H4 (cell line): ENCODE measurements around the gene JADE2. TPM values are rescaled to one million over a fixed set of nuclear protein-coding genes. Genes with fewer than 3 reads are reported as not detected.

ENCODE experiments used
- DNase-seq: peaks from one replicate; pipeline ENCODE4 v3.0.0-alpha.2; 2015; ENCODE audit warnings: low spot score
- total RNA-seq: library from RNA; depleted of rRNA; stranded (reverse); fragments of >200 nt; shearing (Covaris generic); gene quantifications from 2 replicates; pipeline ENCODE4 v1.2.3, GENCODE V29; 2014

JADE2 gene
- total RNA-seq, 1 experiment from 2014 or later: 17.9 TPM

DNA sequence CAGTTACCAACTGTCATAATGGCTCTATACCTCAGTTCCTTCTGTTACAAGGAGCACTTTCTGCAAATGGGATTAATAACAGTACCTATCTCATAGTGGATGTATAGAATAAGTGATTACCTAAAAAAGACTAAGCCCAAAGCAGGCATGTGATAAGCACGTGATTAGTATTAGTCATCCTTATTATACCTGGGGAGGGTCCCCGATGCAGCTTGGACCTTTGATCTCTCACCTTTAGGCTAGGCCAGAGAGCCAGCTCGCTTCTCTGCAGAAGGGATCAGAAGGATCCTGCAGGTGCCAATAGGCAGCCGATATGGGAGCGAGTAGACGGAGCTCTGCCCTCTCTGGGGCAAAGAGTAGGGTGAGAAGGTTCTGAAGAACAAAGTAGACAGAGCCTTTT lies 4.0 kb downstream of the JADE2 start:
- no peak for DNase-seq

DNA sequence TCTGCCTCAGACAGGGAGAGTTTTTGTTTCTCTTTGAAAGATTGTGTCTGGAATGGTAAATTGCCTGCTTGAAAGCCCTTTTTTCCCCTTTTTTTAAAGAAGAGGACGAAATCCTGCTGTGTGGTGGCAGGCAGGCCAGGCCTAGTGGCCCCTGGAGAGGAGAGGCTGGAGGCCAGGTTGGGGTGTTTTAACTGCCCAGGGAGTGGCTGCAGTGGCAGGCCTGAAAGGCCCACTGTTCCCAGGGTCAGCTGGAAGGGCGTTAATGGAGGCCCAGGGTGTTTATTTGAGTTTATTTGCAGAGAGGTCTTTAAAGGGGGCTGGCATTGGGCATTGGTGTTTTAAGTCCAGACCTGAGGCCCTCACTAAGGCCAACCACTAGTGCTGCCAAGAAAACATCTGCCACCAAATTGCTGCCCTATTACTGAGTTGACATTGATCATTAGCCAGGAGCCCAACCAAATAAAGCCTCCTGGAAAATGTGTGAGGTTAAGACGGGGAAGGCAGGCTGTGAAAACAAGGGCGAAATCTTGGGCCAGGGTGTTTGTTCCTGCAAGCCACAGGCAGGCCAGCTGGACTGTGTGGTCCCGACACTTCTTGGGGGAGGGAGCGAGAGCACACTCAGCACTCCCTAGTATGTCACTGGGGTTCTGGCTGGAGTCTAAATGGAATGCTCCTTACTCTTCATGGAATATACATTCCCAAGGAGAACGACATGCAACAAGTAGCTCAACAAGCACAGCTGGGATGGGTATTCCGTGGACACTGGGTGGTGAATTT lies 5.0 kb downstream of the JADE2 start:
- no peak for DNase-seq

DNA sequence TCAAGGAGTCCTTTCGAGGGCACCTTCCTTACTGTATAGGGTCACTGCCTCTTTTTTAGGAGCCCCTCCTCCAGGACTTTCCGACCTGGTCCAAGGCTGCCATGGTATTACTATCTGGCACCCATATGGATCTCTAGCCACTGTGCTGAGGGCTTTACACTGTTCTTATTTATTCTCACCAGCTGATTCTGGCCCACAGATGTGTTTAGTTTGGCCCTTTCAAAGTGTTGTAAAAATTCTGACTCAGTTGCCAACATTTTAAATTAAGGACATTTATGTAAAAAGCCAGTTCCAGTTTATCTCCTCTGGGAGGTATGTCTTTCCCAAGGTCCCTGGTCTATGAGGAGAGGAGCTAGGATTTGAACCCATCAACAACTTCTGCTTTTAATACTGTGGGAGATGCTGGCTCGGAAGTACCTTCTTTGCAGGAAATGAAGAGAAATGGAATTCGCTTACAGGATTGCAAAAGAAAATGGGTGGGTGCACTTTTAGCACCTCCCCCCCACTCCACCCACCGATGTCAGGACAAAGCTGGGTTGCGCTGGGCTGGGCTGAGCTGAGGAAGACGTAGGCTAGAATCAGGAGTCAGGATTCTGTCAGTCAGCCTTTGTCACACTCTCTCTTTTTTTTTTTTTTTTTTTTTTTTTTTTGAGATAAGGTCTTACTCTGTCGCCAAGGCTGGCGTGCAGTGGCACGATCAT lies 7.8 kb downstream of the JADE2 start:
- no peak for DNase-seq

DNA sequence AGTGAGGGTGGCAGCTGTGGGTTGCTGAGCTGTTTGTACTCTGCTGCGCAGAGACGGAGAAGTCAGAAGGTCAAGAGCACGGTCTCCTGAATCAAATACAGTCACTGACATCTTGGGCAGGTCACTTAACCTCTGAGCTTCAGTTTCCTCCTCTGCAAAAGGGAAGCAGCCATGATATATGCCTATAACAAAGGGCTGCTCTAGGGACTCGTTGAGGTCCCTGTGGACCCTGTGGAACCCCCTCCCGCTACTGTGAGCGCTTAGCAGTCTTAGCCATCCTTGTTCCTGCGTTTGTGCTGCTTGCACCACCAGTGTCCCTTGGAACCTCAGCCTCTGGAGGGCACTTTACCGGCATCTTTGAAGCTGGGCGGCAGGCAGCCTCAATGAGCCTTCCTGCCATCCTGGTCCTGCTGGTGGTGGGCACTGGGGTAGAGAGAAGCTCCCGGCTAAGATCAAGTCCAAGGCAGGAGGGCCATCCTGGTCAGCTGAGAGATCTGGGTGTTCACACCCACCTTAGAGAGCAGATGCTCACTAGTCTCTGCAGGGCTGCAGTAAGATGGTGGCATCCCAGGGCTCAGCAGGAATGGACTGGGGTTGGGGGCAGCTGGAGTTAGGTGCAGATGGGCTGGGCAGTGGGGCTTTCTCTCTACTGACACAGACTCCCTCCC lies 8.7 kb downstream of the JADE2 start:
- DNase-seq: no peak

DNA sequence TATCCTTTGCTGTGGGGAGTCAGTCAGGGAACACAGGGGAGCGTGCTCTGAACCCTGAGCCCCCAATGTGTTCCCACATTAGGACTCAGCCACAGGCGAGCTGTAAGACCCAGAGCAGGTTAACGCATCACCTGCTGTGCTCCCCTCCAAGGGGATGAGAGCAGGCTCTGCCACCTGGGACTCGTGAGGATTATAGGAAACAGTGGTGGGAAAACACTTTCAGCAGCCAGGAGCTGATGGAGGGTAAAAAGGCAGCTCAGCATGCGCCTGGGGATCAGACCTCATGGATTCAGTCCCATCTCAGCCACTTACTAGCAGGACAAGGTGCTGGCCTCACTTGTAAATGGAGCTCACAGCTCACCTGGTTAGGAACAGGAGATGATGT lies 9.2 kb downstream of the JADE2 start:
- DNase-seq: no peak

DNA sequence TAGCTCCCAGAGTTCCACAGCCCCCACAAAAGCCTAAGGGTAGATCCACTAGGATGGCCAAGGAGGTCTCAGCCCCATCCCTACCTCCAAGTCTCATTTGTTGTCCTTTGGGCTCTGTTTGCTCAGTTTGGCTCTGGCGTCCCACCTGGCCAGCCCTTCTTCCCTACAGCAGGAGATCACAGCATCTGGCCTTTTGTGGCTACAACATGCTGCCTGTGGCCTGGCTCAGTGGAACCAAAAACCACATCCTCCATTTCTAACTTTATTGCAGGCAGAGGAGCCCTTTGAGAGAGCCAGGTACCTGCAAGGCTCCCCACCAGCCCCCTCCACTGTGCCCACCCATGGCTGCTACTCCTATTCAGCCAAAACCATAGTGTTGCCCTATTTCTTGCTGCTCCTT lies 11.4 kb downstream of the JADE2 start:
- no peak for DNase-seq

DNA sequence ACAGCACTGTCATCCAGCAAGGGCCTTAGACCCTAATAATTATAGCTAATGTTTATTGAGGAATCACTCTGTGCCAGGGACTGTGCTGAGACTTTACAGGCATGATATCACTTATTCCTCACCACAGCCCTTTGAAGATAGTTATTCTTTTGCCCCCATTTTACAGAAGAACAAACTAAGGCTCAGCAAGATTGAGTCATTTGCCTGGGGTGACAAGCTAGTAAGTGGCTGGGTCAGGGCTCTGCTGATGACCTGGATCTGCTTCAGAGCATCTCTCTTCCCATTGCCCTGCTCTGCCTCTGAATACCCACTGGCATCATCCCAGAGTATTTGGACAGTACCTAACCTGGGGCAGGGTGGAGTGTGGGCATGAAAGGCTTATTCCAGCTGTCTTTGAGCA lies 11.8 kb downstream of the JADE2 start:
- DNase-seq: no peak

DNA sequence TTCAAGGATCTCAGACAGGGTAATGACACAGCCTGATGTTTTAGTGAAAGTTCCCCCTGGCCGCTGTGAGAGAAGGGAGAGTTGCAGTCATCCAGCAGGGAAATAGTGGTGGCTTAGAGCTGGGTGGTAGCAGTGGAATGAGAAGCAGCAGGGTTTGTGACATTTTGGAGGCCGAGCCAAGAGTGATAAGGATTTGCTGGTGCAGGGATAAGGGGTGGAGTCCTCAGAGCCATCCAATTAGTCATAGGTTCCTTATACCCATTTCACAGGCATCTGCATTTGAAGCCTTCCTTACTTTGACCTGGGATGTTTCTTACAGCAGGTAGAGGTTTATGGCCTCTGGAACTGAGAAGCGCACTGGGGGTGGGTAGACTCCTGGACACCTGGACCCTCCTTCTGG lies 12.8 kb downstream of the JADE2 start:
- no peak for DNase-seq

DNA sequence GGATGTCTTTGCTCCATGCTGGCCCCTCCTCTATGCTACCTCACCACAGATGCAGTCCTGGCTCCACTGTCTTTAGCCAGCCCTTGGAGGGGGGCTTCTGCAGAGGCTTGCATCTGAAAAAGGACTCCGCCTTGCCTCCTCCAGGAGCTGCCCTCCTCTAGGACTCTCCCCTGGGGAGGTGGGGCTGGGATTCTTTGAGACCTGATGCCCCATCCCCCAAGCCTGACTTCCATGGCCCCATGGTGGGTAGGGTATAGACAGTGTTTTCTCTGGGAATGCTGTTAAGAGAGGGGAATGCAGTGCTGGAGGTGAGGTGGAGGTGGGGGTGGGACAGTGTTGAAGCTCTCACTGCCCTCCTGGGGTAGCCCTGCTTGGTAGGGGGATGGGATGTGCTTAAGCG lies 14.3 kb downstream of the JADE2 start:
- DNase-seq: no peak

DNA sequence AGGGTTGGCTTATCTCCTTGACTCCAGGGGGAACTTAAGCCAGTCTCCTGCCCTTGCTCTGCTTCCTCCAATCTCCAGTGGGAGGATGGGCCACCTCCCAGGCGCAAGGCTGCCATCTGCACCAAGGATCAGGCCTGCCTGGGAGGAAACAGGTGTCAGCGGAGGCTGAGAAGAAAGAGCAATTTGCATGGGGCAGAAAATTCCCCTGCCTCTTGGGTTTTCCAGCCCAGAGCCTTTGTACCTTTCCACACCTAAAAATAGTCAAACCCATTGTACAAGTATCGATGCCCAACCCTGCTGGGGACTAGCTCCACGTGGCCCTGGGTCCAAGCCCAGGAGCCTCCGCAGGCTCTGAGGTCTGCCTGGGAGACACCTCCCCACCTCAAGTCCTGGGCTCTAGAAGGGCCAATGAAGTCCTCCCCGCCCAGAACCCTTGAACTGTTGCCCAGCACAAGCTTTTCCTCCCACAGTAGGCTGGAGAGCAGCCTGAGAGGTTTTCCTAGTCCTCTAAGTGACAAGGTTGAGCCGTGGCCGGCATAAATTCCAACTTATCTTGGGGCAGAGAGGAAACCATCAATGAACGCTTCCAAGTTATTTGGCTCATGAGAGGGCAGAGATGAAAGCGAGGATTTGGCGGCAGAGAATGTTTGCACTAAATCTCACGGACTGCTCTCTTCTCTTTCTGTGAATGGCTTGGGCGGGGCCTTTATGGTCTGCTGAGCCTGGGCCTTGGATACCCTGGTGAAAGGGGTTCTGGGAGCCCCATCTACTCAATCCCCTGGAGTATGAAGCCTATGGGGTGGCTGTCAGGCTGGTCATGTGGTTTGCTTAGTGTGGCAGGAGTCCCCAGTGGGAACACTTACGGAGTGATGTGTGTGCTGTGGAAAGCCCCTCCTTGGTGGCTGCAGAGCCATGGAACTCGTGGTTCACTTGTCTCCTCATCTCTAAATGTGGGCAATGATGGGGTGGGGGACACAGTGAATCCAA lies 15.6 kb downstream of the JADE2 start:
- DNase-seq: no peak

DNA sequence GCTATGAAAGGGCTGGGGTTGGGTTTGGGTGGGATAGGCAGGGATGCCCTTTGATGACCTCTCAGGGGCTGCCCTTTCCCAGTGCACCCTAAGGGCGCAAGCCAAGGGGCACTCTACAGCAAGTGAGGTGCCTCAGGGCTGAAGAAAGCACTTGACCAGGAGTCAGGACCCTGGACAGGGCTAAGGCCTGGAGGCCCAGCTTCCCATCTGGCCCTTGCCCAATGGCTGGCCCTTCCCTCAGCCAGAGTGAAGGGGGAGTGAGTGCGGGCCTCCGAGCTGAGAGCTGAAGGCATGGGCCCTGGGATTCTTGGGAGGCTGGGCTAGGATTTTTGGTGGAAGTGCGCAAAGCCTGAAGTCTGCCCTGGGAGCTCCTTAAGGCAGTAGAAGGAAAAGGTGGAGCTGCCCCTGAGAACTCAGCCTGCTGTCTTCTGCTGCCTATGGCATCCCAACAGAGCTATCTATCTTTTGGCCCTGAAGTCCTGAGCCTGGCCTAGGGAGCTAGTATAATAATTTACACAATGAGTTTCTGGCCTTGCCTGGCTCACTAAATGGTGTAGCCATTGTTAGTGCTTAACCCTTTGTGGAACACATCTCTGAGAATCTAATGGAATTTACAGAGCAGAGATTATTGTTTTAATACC lies 16.4 kb downstream of the JADE2 start:
- DNase-seq: no peak

DNA sequence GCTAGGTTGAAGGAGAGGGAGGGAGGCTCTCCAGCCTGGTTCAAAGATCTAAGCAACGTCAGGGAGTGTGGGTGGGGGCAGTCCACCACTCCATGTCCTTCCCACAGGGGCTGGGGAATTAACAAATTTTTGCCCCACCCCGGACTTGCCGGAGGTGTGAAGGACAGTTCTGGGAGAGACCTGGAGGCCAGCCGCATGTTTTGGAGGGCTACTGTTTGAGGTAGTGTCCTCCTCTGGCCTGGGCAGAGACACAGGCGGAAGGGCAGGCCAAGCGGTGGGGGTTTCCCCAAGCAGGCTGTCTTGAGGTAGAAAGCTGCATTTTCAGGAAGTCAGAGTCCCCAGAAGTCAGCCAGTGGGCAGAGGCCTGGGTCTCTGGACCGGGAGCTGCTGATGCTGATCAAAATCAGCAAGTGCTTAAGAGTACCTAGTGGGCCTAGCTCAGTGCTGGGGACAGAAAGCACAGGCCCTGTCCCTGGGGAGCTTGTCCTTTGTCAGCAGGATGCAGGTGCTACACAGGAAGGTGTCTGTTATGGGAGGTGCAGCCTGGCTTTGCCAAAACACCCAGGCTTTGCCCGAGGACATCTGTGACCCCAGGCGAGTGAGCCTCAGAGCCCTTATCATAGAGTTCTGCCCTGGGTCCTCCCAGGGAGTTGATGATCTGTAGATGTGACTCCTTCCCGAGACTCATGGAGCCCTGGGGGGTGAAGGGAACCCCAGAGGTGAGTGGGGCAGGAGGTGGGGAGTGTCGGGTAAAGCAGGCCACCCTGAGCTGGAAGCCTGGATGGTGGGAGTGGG lies 18.5 kb downstream of the JADE2 start:
- DNase-seq: no peak

DNA sequence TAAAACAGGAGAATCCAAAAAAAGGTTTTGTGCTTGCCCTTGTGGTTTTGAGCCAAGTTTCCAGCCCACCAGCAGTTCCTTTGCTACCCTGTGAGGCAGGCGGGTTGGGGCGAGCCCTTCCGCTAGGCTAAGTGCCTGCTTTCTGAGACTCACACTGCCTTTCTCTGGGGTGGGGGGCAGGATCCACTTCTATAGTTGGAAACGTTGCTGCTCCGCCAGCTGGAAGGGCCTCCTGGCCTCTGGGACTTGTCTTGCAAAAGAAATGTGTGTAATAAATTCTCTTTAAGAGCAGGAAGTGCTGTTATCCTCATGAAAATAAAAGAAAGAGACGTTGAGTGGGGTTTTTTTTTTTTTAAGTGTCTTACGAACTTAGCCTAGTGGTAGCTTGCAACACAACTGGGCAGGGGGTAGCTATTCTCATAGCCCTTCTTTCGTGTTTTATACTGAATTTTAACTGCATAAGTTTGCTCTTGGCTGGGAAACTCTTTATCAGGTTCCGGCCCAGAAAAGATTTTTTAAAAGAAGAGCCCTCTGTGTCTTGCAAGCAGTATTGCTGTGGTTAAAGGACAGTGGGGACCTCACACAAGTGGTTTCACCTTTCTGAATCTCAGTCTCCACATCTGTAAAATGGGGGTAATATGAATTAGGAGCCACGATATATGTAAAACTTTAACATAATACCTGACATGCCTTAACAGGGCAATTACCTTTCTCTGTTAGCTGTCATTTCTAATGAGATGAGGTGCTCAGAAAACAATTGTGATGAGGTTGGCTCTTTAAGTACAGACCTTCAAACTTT lies 19.8 kb downstream of the JADE2 start:
- DNase-seq: no peak

DNA sequence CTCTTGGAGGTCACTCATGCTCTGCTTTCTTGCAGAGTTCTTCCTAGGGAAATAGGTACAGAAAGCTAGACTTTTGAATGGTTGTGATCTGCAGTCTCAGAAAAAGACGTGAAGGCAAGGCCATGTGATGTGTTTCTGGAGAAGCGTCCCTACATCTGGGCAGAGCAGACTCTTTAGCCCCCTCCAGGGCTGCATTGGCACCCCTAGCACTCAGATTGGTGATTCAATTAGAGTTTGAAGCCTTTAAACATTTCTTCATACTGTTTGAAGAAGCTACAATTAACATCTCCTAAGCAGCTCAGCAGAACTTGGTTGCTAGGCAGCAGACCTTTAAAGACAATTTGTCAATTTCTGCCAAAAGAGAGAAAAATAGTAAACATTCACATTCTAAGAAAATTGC lies 21.6 kb downstream of the JADE2 start:
- DNase-seq: no peak

DNA sequence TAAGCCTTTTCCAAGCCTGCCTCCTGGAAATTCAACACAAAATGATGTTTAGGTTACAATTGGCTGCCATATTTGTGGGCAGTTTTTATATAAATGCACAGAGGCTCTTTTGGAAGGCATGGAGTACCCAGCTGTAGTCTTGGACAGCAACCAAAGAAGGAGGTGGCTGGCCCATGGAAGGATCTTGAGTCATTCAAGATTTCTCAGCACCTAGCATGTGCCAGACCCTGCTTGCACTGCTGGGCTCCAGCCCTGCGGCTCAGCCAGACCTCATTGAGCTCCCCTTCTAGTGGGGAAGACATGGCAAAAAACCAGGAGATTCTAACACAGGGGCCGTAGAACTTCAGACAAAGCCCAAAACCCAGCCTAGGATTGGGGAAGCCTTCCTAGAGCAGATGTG lies 22.1 kb downstream of the JADE2 start:
- DNase-seq: peak; percentile 86

DNA sequence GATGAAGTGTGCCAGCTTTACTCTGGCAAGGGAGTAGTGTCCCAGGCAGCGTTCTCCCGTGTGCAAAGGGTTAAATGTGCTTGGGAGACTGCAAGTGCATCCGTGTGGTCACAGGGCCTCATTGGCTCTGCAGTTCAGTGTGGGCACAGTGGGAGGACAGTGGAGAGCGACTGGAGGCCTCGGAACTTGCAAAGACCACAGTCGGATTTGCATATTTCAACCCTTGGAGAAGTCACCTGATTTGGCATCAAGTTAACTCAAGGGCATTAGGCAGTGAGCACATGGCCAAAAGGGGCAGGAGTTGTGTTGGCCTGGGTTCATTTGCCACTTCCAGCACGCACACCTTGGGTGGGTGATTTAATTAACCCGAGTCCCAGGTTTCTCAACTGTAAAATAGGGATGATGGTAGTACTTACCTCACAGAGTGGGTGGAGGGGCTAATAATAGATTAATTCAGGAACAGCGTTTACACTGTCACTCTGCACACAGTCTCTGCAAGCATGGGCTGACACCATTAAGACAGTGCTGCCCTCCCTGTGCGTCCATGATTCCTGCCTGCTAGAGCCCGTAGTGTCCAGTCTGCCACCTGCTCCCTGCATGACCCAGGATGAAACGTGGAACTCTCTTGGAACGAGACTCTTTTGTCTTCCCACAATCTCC lies 22.7 kb downstream of the JADE2 start:
- no peak for DNase-seq

DNA sequence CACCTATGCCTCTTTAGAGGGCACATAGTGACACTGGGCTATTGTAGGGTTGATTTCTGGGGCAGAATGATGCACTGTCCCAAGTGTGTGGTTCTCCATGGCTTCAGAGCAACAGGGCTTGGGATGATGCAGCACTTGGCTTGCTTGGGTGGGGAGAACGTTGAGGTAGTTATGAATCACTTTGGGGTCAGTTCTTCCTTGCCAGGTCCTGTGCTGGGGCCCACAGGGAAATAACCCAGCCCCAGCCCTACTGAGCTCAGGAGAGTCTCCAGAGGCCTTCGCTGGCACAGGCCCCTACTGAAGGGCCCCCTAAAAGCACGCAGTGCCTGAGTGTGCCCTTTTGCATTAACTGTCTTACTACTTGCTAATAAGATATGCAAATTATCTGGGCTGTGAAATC lies 24.2 kb downstream of the JADE2 start:
- no peak for DNase-seq

DNA sequence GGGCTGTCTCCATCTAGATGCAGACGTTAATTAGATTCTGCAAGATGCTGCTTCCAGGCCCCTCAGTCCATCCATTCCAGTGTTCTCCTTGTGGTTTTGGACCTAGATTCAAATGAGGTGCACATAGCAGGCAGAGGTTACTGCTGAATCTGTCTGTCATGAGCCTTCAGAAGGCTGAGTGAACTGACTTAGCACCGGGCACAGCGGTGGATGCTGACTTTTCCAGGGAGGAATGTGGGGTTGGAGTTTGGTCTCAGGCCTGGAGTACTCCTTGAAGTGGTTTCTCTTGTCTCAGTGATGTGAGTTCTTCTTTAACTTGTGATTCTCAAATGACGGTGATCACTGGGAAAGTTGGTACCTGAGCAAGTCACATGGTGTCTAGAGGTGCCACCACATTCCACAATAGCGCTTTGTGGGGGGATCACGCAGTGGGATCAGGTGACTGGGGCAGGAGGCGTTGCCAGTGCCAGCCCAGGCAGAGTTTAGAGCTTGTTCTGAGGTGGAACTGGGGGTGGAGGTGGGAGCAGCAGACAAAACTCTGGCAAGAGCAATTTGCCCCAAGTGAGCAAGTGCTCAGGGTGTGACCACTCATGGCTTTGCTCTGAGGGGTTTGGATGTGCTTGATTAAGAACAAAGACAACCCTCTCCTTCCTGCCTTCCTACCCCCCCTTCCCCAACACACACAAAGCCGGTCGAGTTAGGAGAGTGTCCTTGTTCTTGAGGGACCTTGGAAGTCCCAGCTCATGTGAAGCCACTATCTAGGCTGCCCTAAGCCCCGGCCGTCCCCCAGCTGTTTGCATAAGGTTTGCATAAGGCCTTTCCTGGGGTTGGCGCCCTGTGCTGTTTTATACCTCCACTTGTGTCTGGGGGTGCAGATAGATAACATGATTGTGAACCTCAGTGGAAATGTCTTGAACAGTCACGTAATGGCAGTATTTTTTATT lies 25.1 kb downstream of the JADE2 start:
- no peak for DNase-seq
